ENCODE data around the gene ZFR2.
A peak's percentile ranks its signal among the peaks of the same experiment; 100 is the strongest.

The ZFR2 gene

GRCh38 chr19:3785451-3785937 is 83.3 kb downstream of the ZFR2 start:
- no peak for TF ChIP-seq CTCF (IDR thresholded peaks at IDR 0.05; ENCODE audit: low read depth, low read length, missing control alignments)
- H3K4me3 ChIP-seq (ENCODE audit: low read depth, low read length): no peak overlapping the region
- DNase-seq (ENCODE audit: low read depth): no peak

- no peak for DNase-seq (ENCODE audit: low read depth)
- no peak for TF ChIP-seq CTCF (IDR thresholded peaks at IDR 0.05; ENCODE audit: low read depth, low read length, missing control alignments)
- H3K4me3 ChIP-seq (ENCODE audit: low read depth, low read length): no peak overlapping the region
Measured at GRCh38 chr19:3784607-3785450, 84.0 kb downstream of the ZFR2 start.

GRCh38 chr19:3783660-3784584 is 84.9 kb downstream of the ZFR2 start:
- peak; percentile 52 for TF ChIP-seq CTCF (IDR thresholded peaks at IDR 0.05; ENCODE audit: low read depth, low read length, missing control alignments)
- DNase-seq (ENCODE audit: low read depth): no peak
- H3K4me3 ChIP-seq (ENCODE audit: low read depth, low read length): no peak overlapping the region

GRCh38 chr19:3782903-3783302 is 85.9 kb downstream of the ZFR2 start:
- no peak for DNase-seq (ENCODE audit: low read depth)
- H3K4me3 ChIP-seq (ENCODE audit: low read depth, low read length): no peak overlapping the region
- TF ChIP-seq CTCF (IDR thresholded peaks at IDR 0.05; ENCODE audit: low read depth, low read length, missing control alignments): no peak

- no peak for TF ChIP-seq CTCF (IDR thresholded peaks at IDR 0.05; ENCODE audit: low read depth, low read length, missing control alignments)
- DNase-seq (ENCODE audit: low read depth): no peak
- H3K4me3 ChIP-seq (ENCODE audit: low read depth, low read length): no peak overlapping the region
Measured at GRCh38 chr19:3782330-3782729, 86.5 kb downstream of the ZFR2 start.

- TF ChIP-seq CTCF (IDR thresholded peaks at IDR 0.05; ENCODE audit: low read depth, low read length, missing control alignments): no peak
- no peak overlapping the region for H3K4me3 ChIP-seq (ENCODE audit: low read depth, low read length)
- no peak for DNase-seq (ENCODE audit: low read depth)
Measured at GRCh38 chr19:3781603-3782002, 87.2 kb downstream of the ZFR2 start.

Data from GM12864 (cell line).